GM12878 (cell line): Measurements from ENCODE around the gene TRAPPC12. TPM values are rescaled to one million over a fixed set of nuclear protein-coding genes. Genes with fewer than 3 reads are reported as not detected.
A peak's percentile ranks its signal among the peaks of the same experiment; 100 is the strongest.

Source experiments
- ASH2L ChIP-seq: fragments of 300-600, 200-600 bp; sonication (generic); IDR thresholded peaks from 2 replicates; pipeline ENCODE4 v1.6.1; 2017; ENCODE audit warnings: low read depth, mild to moderate bottlenecking, borderline replicate concordance
- BRCA1 ChIP-seq: IDR thresholded peaks from 2 replicates; pipeline ENCODE4 v1.6.1; 2011; ENCODE audit warnings: low read depth, low read length, improper control_type of control experiment
- DPF2 ChIP-seq: fragments of 450-650 bp; IDR thresholded peaks from 2 replicates; pipeline ENCODE4 v1.6.1; 2017; ENCODE audit warnings: mild to moderate bottlenecking
- HSF1 ChIP-seq: fragments of 150-350 bp; IDR thresholded peaks from 2 replicates; pipeline ENCODE4 v1.6.1; 2014; ENCODE audit warnings: mild to moderate bottlenecking, low read depth, low read length
- KLF5 ChIP-seq: fragments of 450-650 bp; IDR thresholded peaks from 2 replicates; pipeline ENCODE4 v1.6.1; 2014; ENCODE audit warnings: mild to moderate bottlenecking; ENCODE audit not compliant: partially characterized antibody
- MEF2A ChIP-seq: IDR thresholded peaks from 2 replicates; pipeline ENCODE4 v1.6.1; 2011; ENCODE audit warnings: low read depth, mild to moderate bottlenecking, low read length, moderate library complexity; ENCODE audit not compliant: insufficient read depth
- NKRF ChIP-seq: fragments of 450-650 bp; conservative IDR thresholded peaks from 2 replicates; pipeline ENCODE4 v1.6.1; 2017; ENCODE audit warnings: mild to moderate bottlenecking, moderate library complexity
- PAX8 ChIP-seq: fragments of 450-650 bp; IDR thresholded peaks from 2 replicates; pipeline ENCODE4 v1.6.1; 2017; ENCODE audit warnings: mild to moderate bottlenecking, moderate library complexity
- RELA ChIP-seq: fragments of 450-650 bp; IDR thresholded peaks from 2 replicates; pipeline ENCODE4 v1.8.0; 2014; ENCODE audit warnings: borderline replicate concordance; ENCODE audit not compliant: partially characterized antibody
- REST ChIP-seq: IDR thresholded peaks from 2 replicates; pipeline ENCODE4 v1.6.1; 2012; ENCODE audit warnings: mild to moderate bottlenecking, low read depth, low read length
- SIX5 ChIP-seq: IDR thresholded peaks from 2 replicates; pipeline ENCODE4 v1.6.1; 2011; ENCODE audit warnings: mild to moderate bottlenecking, low read depth, low read length, moderate library complexity; ENCODE audit not compliant: severe bottlenecking
- SMAD1 ChIP-seq: fragments of 450-650 bp; IDR thresholded peaks from 2 replicates; pipeline ENCODE4 v1.6.1; 2018; ENCODE audit warnings: mild to moderate bottlenecking, low read depth; ENCODE audit not compliant: partially characterized antibody
- STAT3 ChIP-seq: IDR thresholded peaks from 2 replicates; pipeline ENCODE4 v1.6.1; 2011; ENCODE audit warnings: low read depth, low read length, improper control_type of control experiment
- TAF1 ChIP-seq: IDR thresholded peaks from 2 replicates; pipeline ENCODE4 v1.6.1; 2011; ENCODE audit warnings: mild to moderate bottlenecking, low read depth, low read length, borderline replicate concordance
- USF1 ChIP-seq: IDR thresholded peaks from 2 replicates; pipeline ENCODE4 v1.6.1; 2011; ENCODE audit warnings: borderline replicate concordance, low read depth, mild to moderate bottlenecking, moderate library complexity, mixed read lengths, low read length; ENCODE audit not compliant: insufficient read depth; ENCODE audit errors: extremely low read length
- polyA plus RNA-seq, 11 experiments: library from polyadenylated mRNA; depleted of rRNA in 4 of 11; unstranded in 6 of 11; stranded (reverse) in 5 of 11; fragments of >200 nt; fragmentation: Nextera tagmentation in 4 of 11; fragmentation: Illumina TruSeq in 1 of 11; extraction: Ambion mirVana in 4 of 11; extraction: Trizol in 1 of 11; gene quantifications; 1 replicate in 1 of 11; 2 replicates in 10 of 11; pipeline versions ENCODE4 v1.2.1 to v1.2.3, GENCODE V29; 2011 to 2016; ENCODE audit warnings: inconsistent platforms in 2 of 11, missing spikeins in 2 of 11, low read depth in 1 of 11
- total RNA-seq, 4 experiments: library from RNA; depleted of rRNA in 3 of 4; stranded (reverse); fragments of >200 nt in 3 of 4; fragmentation: Illumina TruSeq in 1 of 4; extraction: Trizol in 1 of 4; gene quantifications; 2 replicates each; pipeline versions ENCODE4 v1.2.1 to v1.2.3, GENCODE V29; 2013 to 2021
- TF ChIP-seq, protein P1 (sequence below): fragments of 150-350 bp; IDR thresholded peaks from 2 replicates; pipeline ENCODE4 v1.6.1; 2016; ENCODE audit warnings: low read depth, low read length

Gene TRAPPC12
- total and polyA plus RNA-seq, 10 of the 15 experiments (the other 5 are each of a cell fraction or from before 2014, with no cell fraction given), result 8.6 to 77.1 (median 37.4) TPM

- peak; percentile 89 for TF ChIP-seq NKRF
- TF ChIP-seq KLF5, result no peak
- TF ChIP-seq PAX8, result no peak
- TF ChIP-seq SIX5, result no peak
- no peak for TF ChIP-seq RELA
- TF ChIP-seq HSF1, result no peak
- TF ChIP-seq ASH2L, result peak; percentile 68; the same call in 1 of the 2 replicates
- TF ChIP-seq REST, result 0 out of 2 replicates have a peak, but pooled peaks have one; percentile 33
- TF ChIP-seq BRCA1, result no peak
- no peak for TF ChIP-seq STAT3
- 0 out of 2 replicates have a peak, but pooled peaks have one; percentile 18 for TF ChIP-seq MEF2A
- peak; percentile 14 for TF ChIP-seq SMAD1
- no peak for TF ChIP-seq USF1
- peak; percentile 81; the same call in 1 of the 2 replicates for TF ChIP-seq DPF2
- TF ChIP-seq, protein P1, sequence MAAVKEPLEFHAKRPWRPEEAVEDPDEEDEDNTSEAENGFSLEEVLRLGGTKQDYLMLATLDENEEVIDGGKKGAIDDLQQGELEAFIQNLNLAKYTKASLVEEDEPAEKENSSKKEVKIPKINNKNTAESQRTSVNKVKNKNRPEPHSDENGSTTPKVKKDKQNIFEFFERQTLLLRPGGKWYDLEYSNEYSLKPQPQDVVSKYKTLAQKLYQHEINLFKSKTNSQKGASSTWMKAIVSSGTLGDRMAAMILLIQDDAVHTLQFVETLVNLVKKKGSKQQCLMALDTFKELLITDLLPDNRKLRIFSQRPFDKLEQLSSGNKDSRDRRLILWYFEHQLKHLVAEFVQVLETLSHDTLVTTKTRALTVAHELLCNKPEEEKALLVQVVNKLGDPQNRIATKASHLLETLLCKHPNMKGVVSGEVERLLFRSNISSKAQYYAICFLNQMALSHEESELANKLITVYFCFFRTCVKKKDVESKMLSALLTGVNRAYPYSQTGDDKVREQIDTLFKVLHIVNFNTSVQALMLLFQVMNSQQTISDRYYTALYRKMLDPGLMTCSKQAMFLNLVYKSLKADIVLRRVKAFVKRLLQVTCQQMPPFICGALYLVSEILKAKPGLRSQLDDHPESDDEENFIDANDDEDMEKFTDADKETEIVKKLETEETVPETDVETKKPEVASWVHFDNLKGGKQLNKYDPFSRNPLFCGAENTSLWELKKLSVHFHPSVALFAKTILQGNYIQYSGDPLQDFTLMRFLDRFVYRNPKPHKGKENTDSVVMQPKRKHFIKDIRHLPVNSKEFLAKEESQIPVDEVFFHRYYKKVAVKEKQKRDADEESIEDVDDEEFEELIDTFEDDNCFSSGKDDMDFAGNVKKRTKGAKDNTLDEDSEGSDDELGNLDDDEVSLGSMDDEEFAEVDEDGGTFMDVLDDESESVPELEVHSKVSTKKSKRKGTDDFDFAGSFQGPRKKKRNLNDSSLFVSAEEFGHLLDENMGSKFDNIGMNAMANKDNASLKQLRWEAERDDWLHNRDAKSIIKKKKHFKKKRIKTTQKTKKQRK, result no peak
- peak; percentile 68; the same call in 1 of the 2 replicates for TF ChIP-seq TAF1
Observed at GRCh38 chr2:3379647-3380534, at the start of gene TRAPPC12 (continued).
